Measurements from ENCODE around the gene YTHDF1. TPM values are rescaled to one million over a fixed set of nuclear protein-coding genes. Genes with fewer than 3 reads are reported as not detected.
"Not testable (repeated sequence)": the region's sequence is repeated elsewhere in the genome, so short reads cannot be mapped to it uniquely, and the experiment has no call there.

The YTHDF1 gene
- total RNA-seq, 1 donor from 2014 or later, result 24.3 TPM

GRCh38 chr20:63232235-63233060 is 16.5 kb upstream of the YTHDF1 start:
- intact Hi-C loops (cut with micrococcal nuclease), result no loop called here
- no peak for ATAC-seq
- DNase-seq, result no peak

GRCh38 chr20:63230800-63231268 is 14.9 kb upstream of the YTHDF1 start:
- intact Hi-C loops (cut with micrococcal nuclease), result no loop called here
- peak; percentile 88 for ATAC-seq

GRCh38 chr20:63228806-63229205 is 12.9 kb upstream of the YTHDF1 start:
- ATAC-seq (no peak), DNase-seq (no peak)
- intact Hi-C loops (cut with micrococcal nuclease), result no loop called here

More at GRCh38 chr20:63230800-63231268, 14.9 kb upstream of the YTHDF1 start:
- DNase-seq, result peak; percentile 78

- intact Hi-C loops (cut with micrococcal nuclease), result no loop called here
- DNase-seq, result no peak
- no peak for ATAC-seq
Observed at GRCh38 chr20:63227260-63227659, 11.3 kb upstream of the YTHDF1 start.

GRCh38 chr20:63226042-63226943 is 10.4 kb upstream of the YTHDF1 start:
- DNase-seq (peak; percentile 8), ATAC-seq (no peak)
- intact Hi-C loops (cut with micrococcal nuclease), result no loop called here

- DNase-seq, result no peak
- intact Hi-C loops (cut with micrococcal nuclease), result no loop called here
- no peak for ATAC-seq
Observed at GRCh38 chr20:63225082-63225454, 9.1 kb upstream of the YTHDF1 start.

GRCh38 chr20:63224412-63225081 is 8.6 kb upstream of the YTHDF1 start:
- intact Hi-C loops (cut with micrococcal nuclease), result no loop called here
- ATAC-seq, result peak; percentile 85
- DNase-seq, result peak; percentile 81

GRCh38 chr20:63223826-63224207 is 7.9 kb upstream of the YTHDF1 start:
- intact Hi-C loops (cut with micrococcal nuclease), result no loop called here
- no peak for ATAC-seq
- peak; percentile 13 for DNase-seq

GRCh38 chr20:63223121-63223825 is 7.3 kb upstream of the YTHDF1 start:
- intact Hi-C loops (cut with micrococcal nuclease), result no loop called here
- peak; percentile 39 for ATAC-seq

GRCh38 chr20:63222541-63222940 is 6.6 kb upstream of the YTHDF1 start:
- DNase-seq (peak; percentile 12), ATAC-seq (no peak)
- intact Hi-C loops (cut with micrococcal nuclease), result no loop called here

More at GRCh38 chr20:63223121-63223825, 7.3 kb upstream of the YTHDF1 start:
- DNase-seq, result peak; percentile 27

- ATAC-seq; intact Hi-C loops (cut with micrococcal nuclease): not testable (repeated sequence)
- peak; percentile 15 for DNase-seq
Observed at GRCh38 chr20:63221400-63222053, 5.6 kb upstream of the YTHDF1 start.

- DNase-seq (peak; percentile 20), ATAC-seq (no peak)
- intact Hi-C loops (cut with micrococcal nuclease), result no loop called here
Observed at GRCh38 chr20:63220696-63221399, 4.9 kb upstream of the YTHDF1 start.

GRCh38 chr20:63219866-63220521 is 4.1 kb upstream of the YTHDF1 start:
- DNase-seq (no peak), ATAC-seq (no peak)
- intact Hi-C loops (cut with micrococcal nuclease), result no loop called here

GRCh38 chr20:63219447-63219821 is 3.5 kb upstream of the YTHDF1 start:
- no peak for DNase-seq
- ATAC-seq, result no peak
- intact Hi-C loops (cut with micrococcal nuclease), result no loop called here

- peak; percentile 18 for DNase-seq
- ATAC-seq, result no peak
- intact Hi-C loops (cut with micrococcal nuclease), result no loop called here
Observed at GRCh38 chr20:63218701-63219446, 2.9 kb upstream of the YTHDF1 start.

GRCh38 chr20:63217706-63218105 is 1.8 kb upstream of the YTHDF1 start:
- peak; percentile 29 for DNase-seq
- no peak for ATAC-seq
- intact Hi-C loops (cut with micrococcal nuclease), result no loop called here
